ELF-1 (cell line): ENCODE results near the gene RBKS.

Experiments
- DNase-seq: peaks from one replicate; pipeline ENCODE4 v3.0.0-alpha.2; 2016; ENCODE audit warnings: low read depth, low spot score

The RBKS gene

GRCh38 chr2:27890146-27890923 lies at the start of gene RBKS, which contains the start of gene BABAM2:
RBKS (minus strand) TSS chr2:27890387; CDS start chr2:27890345, 42 bp downstream.
BABAM2 (plus strand) TSS chr2:27890729; CDS start chr2:27894557, 3,828 bp downstream.
- DNase-seq = peak; percentile 90

- no peak for DNase-seq
Observed at GRCh38 chr2:27935026-27935425, 44.8 kb upstream of the RBKS start.

- no peak for DNase-seq
Observed at GRCh38 chr2:27932396-27932795, 42.2 kb upstream of the RBKS start.

GRCh38 chr2:27931361-27931950 lies 41.3 kb upstream of the RBKS start:
- DNase-seq = no peak

GRCh38 chr2:27929916-27930486 lies 39.8 kb upstream of the RBKS start:
- DNase-seq = no peak

GRCh38 chr2:27925766-27926472 lies 35.7 kb upstream of the RBKS start:
- DNase-seq = no peak

GRCh38 chr2:27922842-27923241 lies 32.7 kb upstream of the RBKS start:
- no peak for DNase-seq

- DNase-seq = no peak
Observed at GRCh38 chr2:27921880-27922547, 31.8 kb upstream of the RBKS start.

GRCh38 chr2:27921424-27921823 lies 31.2 kb upstream of the RBKS start:
- no peak for DNase-seq

GRCh38 chr2:27920148-27920885 lies 30.1 kb upstream of the RBKS start:
- no peak for DNase-seq

GRCh38 chr2:27916293-27916995 lies 26.3 kb upstream of the RBKS start:
- no peak for DNase-seq

GRCh38 chr2:27915874-27916273 lies 25.7 kb upstream of the RBKS start:
- DNase-seq = no peak

- no peak for DNase-seq
Observed at GRCh38 chr2:27915191-27915590, 25.0 kb upstream of the RBKS start.

- DNase-seq = no peak
Observed at GRCh38 chr2:27914805-27915175, 24.6 kb upstream of the RBKS start.

GRCh38 chr2:27914041-27914804 lies 24.0 kb upstream of the RBKS start:
- DNase-seq = no peak

- DNase-seq = no peak
Observed at GRCh38 chr2:27912512-27912911, 22.3 kb upstream of the RBKS start.

- no peak for DNase-seq
Observed at GRCh38 chr2:27911458-27912210, 21.4 kb upstream of the RBKS start.

- DNase-seq = no peak
Observed at GRCh38 chr2:27909901-27910300, 19.7 kb upstream of the RBKS start.

- no peak for DNase-seq
Observed at GRCh38 chr2:27907547-27907946, 17.4 kb upstream of the RBKS start.
